ENCODE results near the gene RHPN2. TPM values are rescaled to one million over a fixed set of nuclear protein-coding genes. Genes with fewer than 3 reads are reported as not detected.

The RHPN2 gene
- total RNA-seq, 1 experiment from 2014 or later: 29.2 TPM

- no peak overlapping the region for H3K9ac ChIP-seq (ENCODE audit: extremely low read depth, insufficient read length, low read length)
These were observed 46.9 kb upstream of the RHPN2 start for GRCh38 chr19:33111587-33111986.

More at GRCh38 chr19:33111587-33111986, 46.9 kb upstream of the RHPN2 start:
- Histone ChIP-seq H3K79me2 (ENCODE audit: insufficient read depth, low read length) (no peaks in the 10 kb centered on the region), H2BK20ac (ENCODE audit: low read depth, low read length, poor library complexity, severe bottlenecking) (no peak overlapping the region), H3K27me3 (ENCODE audit: insufficient read depth, low read length) (no peaks in the 10 kb centered on the region), H3K56ac (ENCODE audit: insufficient read length, low read depth, low read length) (no peak overlapping the region), H3T11ph (ENCODE audit: low read length) (no peak overlapping the region), H4K8ac (replicated peaks; ENCODE audit: insufficient read length, low read depth, low read length) (no peak overlapping the region), H2AK5ac (ENCODE audit: insufficient read length, low read length) (no peak overlapping the region), H4K5ac (ENCODE audit: insufficient read length, low read depth, low read length) (no peak overlapping the region), H3K23ac (ENCODE audit: insufficient read length, low read depth, low read length) (no peak overlapping the region), H2BK120ac (ENCODE audit: low read depth, low read length, poor library complexity, severe bottlenecking) (no peak overlapping the region), H3K4me1 (ENCODE audit: insufficient read depth, low read length) (no peaks in the 10 kb centered on the region), H3K23me2 (ENCODE audit: insufficient read length, low read depth, low read length, poor library complexity, severe bottlenecking) (no peaks in the 10 kb centered on the region), H3K14ac (ENCODE audit: insufficient read depth, low read length) (no peak overlapping the region), H4K20me1 (ENCODE audit: control insufficient read depth, insufficient read depth, insufficient read length) (no peaks in the 10 kb centered on the region), H3K79me1 (ENCODE audit: insufficient read depth, low read depth, low read length, poor library complexity, severe bottlenecking) (no peaks in the 10 kb centered on the region), H2BK5ac (ENCODE audit: insufficient read length, low read length) (no peak overlapping the region), H3K4me2 (ENCODE audit: insufficient read depth, insufficient read length, low read length) (no peak overlapping the region), H2BK12ac (ENCODE audit: insufficient read length, low read depth, low read length) (no peak overlapping the region), H3K27ac (ENCODE audit: insufficient read length, low read depth, low read length) (no peak overlapping the region), H3K9me3 (ENCODE audit: control insufficient read depth, low read depth, low read length) (no peaks in the 10 kb centered on the region), H2BK15ac (ENCODE audit: low read depth, low read length) (no peak overlapping the region), H4K91ac (ENCODE audit: insufficient read length, low read depth, low read length) (no peak overlapping the region), H2AFZ (ENCODE audit: low read length) (no peak overlapping the region), H3K4ac (ENCODE audit: low read depth, low read length) (no peak overlapping the region), H3K18ac (ENCODE audit: insufficient read length, low read depth, low read length) (no peak overlapping the region)
- no peak for DNase-seq
- no peak overlapping the region for H3K27ac Mint-ChIP-seq
- H3K4me3 Mint-ChIP-seq: no peak overlapping the region
- TF ChIP-seq CTCF (conservative IDR thresholded peaks at IDR 0.05): no peak
- no CpG with 5 or more reads among the region's 11 CpGs for WGBS (ENCODE audit: extremely low coverage, insufficient read length, low lambda C conversion rate)
- no peaks in the 10 kb centered on the region for H3K4me1 Mint-ChIP-seq
- H3K9me3 Mint-ChIP-seq: no peaks in the 10 kb centered on the region; a peak in 1 of 5 replicates
- H3K36me3 Mint-ChIP-seq (ENCODE audit: insufficient read depth in 1 of 3, low read depth in 3 of 3): peaks cover 8 to 75% (median 53%) of the 10 kb centered on the region in 3 experiments; a peak in 6 of 7 replicates
- H3K27me3 Mint-ChIP-seq (ENCODE audit: low read depth): no peaks in the 10 kb centered on the region

Measured in H9 (cell line).